ENCODE measurements around the gene IL9.

Gene IL9

GRCh38 chr5:135891268-135891667, 4.4 kb downstream of the IL9 start:
- no peak for DNase-seq (ENCODE audit: low read depth in 2 of 2)

GRCh38 chr5:135890867-135891266, 4.8 kb downstream of the IL9 start:
- DNase-seq (ENCODE audit: low read depth in 2 of 2), result no peak

- no peak for DNase-seq (ENCODE audit: low read depth in 2 of 2)
Observed at GRCh38 chr5:135890296-135890695, 5.3 kb downstream of the IL9 start.

- DNase-seq (ENCODE audit: low read depth in 2 of 2), result no peak
Observed at GRCh38 chr5:135887881-135888614, 7.6 kb downstream of the IL9 start.

GRCh38 chr5:135887447-135887864, 8.2 kb downstream of the IL9 start:
- DNase-seq (ENCODE audit: low read depth in 2 of 2), result peak; percentile 20 to 21

- no peak for DNase-seq (ENCODE audit: low read depth in 2 of 2)
Observed at GRCh38 chr5:135886136-135886535, 9.5 kb downstream of the IL9 start.

- no peak for DNase-seq (ENCODE audit: low read depth in 2 of 2)
Observed at GRCh38 chr5:135885031-135885430, 10.6 kb downstream of the IL9 start.

- DNase-seq (ENCODE audit: low read depth in 2 of 2), result no peak
Observed at GRCh38 chr5:135883441-135883840, 12.2 kb downstream of the IL9 start.

- DNase-seq (ENCODE audit: low read depth in 2 of 2), result no peak
Observed at GRCh38 chr5:135883026-135883425, 12.6 kb downstream of the IL9 start.

- no peak for DNase-seq (ENCODE audit: low read depth in 2 of 2)
Observed at GRCh38 chr5:135881819-135882218, 13.8 kb downstream of the IL9 start.

- no peak for DNase-seq (ENCODE audit: low read depth in 2 of 2)
Observed at GRCh38 chr5:135881244-135881643, 14.4 kb downstream of the IL9 start.

- no peak for DNase-seq (ENCODE audit: low read depth in 2 of 2)
Observed at GRCh38 chr5:135880801-135881200, 14.8 kb downstream of the IL9 start.

GRCh38 chr5:135880278-135880677, 15.4 kb downstream of the IL9 start:
- no peak for DNase-seq (ENCODE audit: low read depth in 2 of 2)

- no peak for DNase-seq (ENCODE audit: low read depth in 2 of 2)
Observed at GRCh38 chr5:135879591-135879990, 16.1 kb downstream of the IL9 start.

- no peak for DNase-seq (ENCODE audit: low read depth in 2 of 2)
Observed at GRCh38 chr5:135878156-135878620, 17.5 kb downstream of the IL9 start.

- DNase-seq (ENCODE audit: low read depth in 2 of 2), result no peak
Observed at GRCh38 chr5:135877570-135878155, 18.0 kb downstream of the IL9 start.

- DNase-seq (ENCODE audit: low read depth in 2 of 2), result no peak
Observed at GRCh38 chr5:135876146-135876545, 19.5 kb downstream of the IL9 start.

GRCh38 chr5:135875567-135875966, 20.1 kb downstream of the IL9 start:
- no peak for DNase-seq (ENCODE audit: low read depth in 2 of 2)

- DNase-seq (ENCODE audit: low read depth in 2 of 2), result no peak
Observed at GRCh38 chr5:135874461-135874860, 21.2 kb downstream of the IL9 start.

- no peak for DNase-seq (ENCODE audit: low read depth in 2 of 2)
Observed at GRCh38 chr5:135873831-135874230, 21.8 kb downstream of the IL9 start.

GRCh38 chr5:135871268-135871915, 24.2 kb downstream of the IL9 start:
- DNase-seq (ENCODE audit: low read depth in 2 of 2), result no peak

GRCh38 chr5:135869935-135870334, 25.7 kb downstream of the IL9 start:
- no peak for DNase-seq (ENCODE audit: low read depth in 2 of 2)

- DNase-seq (ENCODE audit: low read depth in 2 of 2), result no peak
Observed at GRCh38 chr5:135869276-135869675, 26.4 kb downstream of the IL9 start.
